GM19463 (cell line): ENCODE data around the gene PHC3.

ENCODE experiments used
- ATAC-seq: cut with Tn5 transposase; IDR thresholded peaks from one replicate; pipeline ENCODE4 v1.9.1; 2021; ENCODE audit warnings: mild to moderate bottlenecking, moderate library complexity; ENCODE audit not compliant: unreplicated experiment

The PHC3 gene

GRCh38 chr3:170044795-170045244, 136.7 kb downstream of the PHC3 start:
- peak; percentile 77 for ATAC-seq

DNA sequence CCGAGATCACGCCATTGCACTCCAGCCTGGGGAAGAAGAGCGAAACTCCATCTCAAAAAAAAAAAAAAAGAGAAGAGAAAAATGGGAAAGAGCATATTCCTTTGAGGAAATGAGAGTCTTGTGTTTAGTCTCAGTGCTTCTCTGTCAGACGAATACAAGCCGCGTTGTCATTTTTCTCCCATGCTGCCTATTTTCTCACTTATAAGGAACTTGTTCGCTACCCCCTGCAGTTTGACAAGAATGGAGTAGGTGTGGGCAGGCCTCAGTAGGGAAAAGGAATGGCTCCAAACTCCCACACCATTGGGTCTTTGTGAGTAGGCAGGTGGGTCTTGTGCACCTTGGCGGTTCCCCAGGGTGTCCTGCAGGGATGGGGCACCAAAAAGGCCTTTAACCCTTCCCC, 137.3 kb downstream of the PHC3 start:
- no peak for ATAC-seq

- no peak for ATAC-seq
Observed at GRCh38 chr3:170043506-170043905, 138.0 kb downstream of the PHC3 start.

DNA sequence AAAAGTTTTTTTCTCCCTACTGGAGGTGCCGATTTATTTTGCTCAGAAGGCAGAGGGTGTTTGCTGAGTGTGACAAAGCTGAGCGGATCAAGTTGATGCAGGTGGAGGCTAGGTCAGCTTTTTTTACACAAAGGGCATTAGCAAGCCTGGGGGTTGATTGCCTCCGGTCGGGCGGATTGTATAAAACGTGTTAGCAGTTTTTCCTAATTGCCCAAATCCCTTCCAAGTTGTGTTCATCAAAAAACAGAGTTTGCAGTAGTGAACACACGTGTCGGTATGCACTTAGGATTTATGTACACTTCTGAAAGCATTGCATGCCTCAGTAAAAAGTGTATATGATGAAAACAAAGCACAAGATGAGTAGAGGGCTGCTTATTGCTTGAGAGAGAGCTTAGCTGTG, 141.1 kb downstream of the PHC3 start:
- no peak for ATAC-seq

GRCh38 chr3:170038434-170039110, 143.0 kb downstream of the PHC3 start:
- peak; percentile 6 for ATAC-seq
